Measurements from ENCODE around the gene NFIA.

NFIA gene

GRCh38 chr1:61190153-61190552 lies 107.8 kb downstream of the NFIA start:
- no peak overlapping the region for H3K4me3 ChIP-seq (ENCODE audit: low read length in 2 of 2)
- H4K8ac ChIP-seq (ENCODE audit: low read depth, low read length), result no peak overlapping the region
- H3K27me3 ChIP-seq (ENCODE audit: control insufficient read depth in 3 of 3, insufficient read depth in 3 of 3, low read depth in 1 of 3, low read length in 3 of 3), result no peaks in the 10 kb centered on the region
- H2AK5ac ChIP-seq (ENCODE audit: low read depth, low read length), result no peak overlapping the region
- no peaks in the 10 kb centered on the region for H3K79me1 ChIP-seq (ENCODE audit: low read depth, low read length)
- no peak for DNase-seq (ENCODE audit: low spot score)
- peaks cover 0 to 2% of the 10 kb centered on the region in 2 donors for H3K4me1 ChIP-seq (ENCODE audit: control insufficient read depth in 2 of 2, insufficient read depth in 1 of 2, low read depth in 1 of 2, low read length in 2 of 2)
- no peak overlapping the region for H3K4me2 ChIP-seq (ENCODE audit: insufficient read depth, low read length, poor library complexity, severe bottlenecking)
- H2BK15ac ChIP-seq (ENCODE audit: low read length), result no peak overlapping the region
- H3K9me3 ChIP-seq (replicated peaks in 1 of 2; ENCODE audit: control insufficient read depth in 2 of 2, insufficient read depth in 1 of 2, low read depth in 1 of 2, low read length in 2 of 2), result no peaks in the 10 kb centered on the region
- H4K91ac ChIP-seq (ENCODE audit: low read depth, low read length, poor library complexity), result no peak overlapping the region
- H3K14ac ChIP-seq (ENCODE audit: low read length), result no peak overlapping the region
- H3K23ac ChIP-seq (ENCODE audit: low read depth, low read length, poor library complexity), result no peak overlapping the region
- H2BK120ac ChIP-seq (ENCODE audit: low read depth, low read length), result no peak overlapping the region
- H3K4ac ChIP-seq (ENCODE audit: low read length), result no peak overlapping the region
- H2BK12ac ChIP-seq (ENCODE audit: low read length), result no peak overlapping the region
- H3K36me3 ChIP-seq (replicated peaks in 1 of 2; ENCODE audit: control insufficient read depth in 2 of 2, insufficient read depth in 2 of 2, low read length in 2 of 2), result no peaks in the 10 kb centered on the region
- no peak overlapping the region for H3K9ac ChIP-seq (ENCODE audit: low read depth, low read length, poor library complexity)
- H3K18ac ChIP-seq (ENCODE audit: low read length), result no peak overlapping the region
- no peak overlapping the region for H2AFZ ChIP-seq (ENCODE audit: low read length)
- H3K27ac ChIP-seq (replicated peaks; ENCODE audit: low read length), result no peak overlapping the region
- no peak overlapping the region for H2BK5ac ChIP-seq (ENCODE audit: low read length)
- no CpG with 5 or more reads among the region's 4 CpGs for WGBS, 2 donors (ENCODE audit: extremely low coverage in 2 of 2, insufficient read length in 2 of 2, insufficient replicate concordance in 1 of 2)

GRCh38 chr1:61190618-61191432 lies 108.5 kb downstream of the NFIA start:
- Histone ChIP-seq H4K91ac (ENCODE audit: low read depth, low read length, poor library complexity) (no peak overlapping the region), H3K27ac (replicated peaks; ENCODE audit: low read length) (no peak overlapping the region), H2BK120ac (ENCODE audit: low read depth, low read length) (no peak overlapping the region), H3K14ac (ENCODE audit: low read length) (no peak overlapping the region), H2BK15ac (ENCODE audit: low read length) (no peak overlapping the region), H3K9ac (ENCODE audit: low read depth, low read length, poor library complexity) (no peak overlapping the region), H3K18ac (ENCODE audit: low read length) (no peak overlapping the region), H3K4me1 (ENCODE audit: control insufficient read depth in 2 of 2, insufficient read depth in 1 of 2, low read depth in 1 of 2, low read length in 2 of 2) (peaks cover 0 to 2% of the 10 kb centered on the region in 2 donors), H3K79me1 (ENCODE audit: low read depth, low read length) (no peaks in the 10 kb centered on the region), H3K4me3 (ENCODE audit: low read length in 2 of 2) (no peak overlapping the region), H3K23ac (ENCODE audit: low read depth, low read length, poor library complexity) (no peak overlapping the region), H3K36me3 (replicated peaks in 1 of 2; ENCODE audit: control insufficient read depth in 2 of 2, insufficient read depth in 2 of 2, low read length in 2 of 2) (no peaks in the 10 kb centered on the region), H3K9me3 (replicated peaks in 1 of 2; ENCODE audit: control insufficient read depth in 2 of 2, insufficient read depth in 1 of 2, low read depth in 1 of 2, low read length in 2 of 2) (no peaks in the 10 kb centered on the region), H4K8ac (ENCODE audit: low read depth, low read length) (no peak overlapping the region), H3K4me2 (ENCODE audit: insufficient read depth, low read length, poor library complexity, severe bottlenecking) (no peak overlapping the region), H3K4ac (ENCODE audit: low read length) (no peak overlapping the region), H2BK12ac (ENCODE audit: low read length) (no peak overlapping the region), H2AFZ (ENCODE audit: low read length) (no peak overlapping the region), H3K27me3 (ENCODE audit: control insufficient read depth in 3 of 3, insufficient read depth in 3 of 3, low read depth in 1 of 3, low read length in 3 of 3) (no peaks in the 10 kb centered on the region), H2AK5ac (ENCODE audit: low read depth, low read length) (no peak overlapping the region), H2BK5ac (ENCODE audit: low read length) (no peak overlapping the region)
- DNase-seq (ENCODE audit: low spot score), result no peak
- WGBS, 2 donors (ENCODE audit: extremely low coverage in 2 of 2, insufficient read length in 2 of 2, insufficient replicate concordance in 1 of 2), result no CpG with 5 or more reads among the region's 5 CpGs

- Histone ChIP-seq H2AFZ (ENCODE audit: low read length) (no peak overlapping the region), H4K8ac (ENCODE audit: low read depth, low read length) (no peak overlapping the region), H3K27ac (replicated peaks; ENCODE audit: low read length) (no peak overlapping the region), H3K23ac (ENCODE audit: low read depth, low read length, poor library complexity) (no peak overlapping the region), H2BK15ac (ENCODE audit: low read length) (no peak overlapping the region), H3K4me2 (ENCODE audit: insufficient read depth, low read length, poor library complexity, severe bottlenecking) (no peak overlapping the region), H3K4me1 (ENCODE audit: control insufficient read depth in 2 of 2, insufficient read depth in 1 of 2, low read depth in 1 of 2, low read length in 2 of 2) (peaks cover 0 to 2% of the 10 kb centered on the region in 2 donors), H3K18ac (ENCODE audit: low read length) (no peak overlapping the region), H3K9ac (ENCODE audit: low read depth, low read length, poor library complexity) (no peak overlapping the region), H3K9me3 (replicated peaks in 1 of 2; ENCODE audit: control insufficient read depth in 2 of 2, insufficient read depth in 1 of 2, low read depth in 1 of 2, low read length in 2 of 2) (no peaks in the 10 kb centered on the region), H4K91ac (ENCODE audit: low read depth, low read length, poor library complexity) (no peak overlapping the region), H2BK12ac (ENCODE audit: low read length) (no peak overlapping the region), H3K14ac (ENCODE audit: low read length) (no peak overlapping the region), H3K4me3 (ENCODE audit: low read length in 2 of 2) (no peak overlapping the region), H3K27me3 (ENCODE audit: control insufficient read depth in 3 of 3, insufficient read depth in 3 of 3, low read depth in 1 of 3, low read length in 3 of 3) (no peaks in the 10 kb centered on the region), H2AK5ac (ENCODE audit: low read depth, low read length) (no peak overlapping the region), H2BK5ac (ENCODE audit: low read length) (no peak overlapping the region), H3K36me3 (replicated peaks in 1 of 2; ENCODE audit: control insufficient read depth in 2 of 2, insufficient read depth in 2 of 2, low read length in 2 of 2) (no peaks in the 10 kb centered on the region), H3K4ac (ENCODE audit: low read length) (no peak overlapping the region), H2BK120ac (ENCODE audit: low read depth, low read length) (no peak overlapping the region), H3K79me1 (ENCODE audit: low read depth, low read length) (no peaks in the 10 kb centered on the region)
- no CpG with 5 or more reads among the region's 1 CpG for WGBS, 2 donors (ENCODE audit: extremely low coverage in 2 of 2, insufficient read length in 2 of 2, insufficient replicate concordance in 1 of 2)
- DNase-seq (ENCODE audit: low spot score), result no peak
These were observed 109.0 kb downstream of the NFIA start for GRCh38 chr1:61191433-61191720.

- WGBS, 2 donors (ENCODE audit: extremely low coverage in 2 of 2, insufficient read length in 2 of 2, insufficient replicate concordance in 1 of 2), result no CpG with 5 or more reads among the region's 6 CpGs
- Histone ChIP-seq H3K14ac (ENCODE audit: low read length) (no peak overlapping the region), H3K4me3 (ENCODE audit: low read length in 2 of 2) (no peak overlapping the region), H3K79me1 (ENCODE audit: low read depth, low read length) (no peaks in the 10 kb centered on the region), H3K27ac (replicated peaks; ENCODE audit: low read length) (no peak overlapping the region), H3K4ac (ENCODE audit: low read length) (no peak overlapping the region), H3K4me2 (ENCODE audit: insufficient read depth, low read length, poor library complexity, severe bottlenecking) (no peak overlapping the region), H2BK15ac (ENCODE audit: low read length) (no peak overlapping the region), H2AK5ac (ENCODE audit: low read depth, low read length) (no peak overlapping the region), H4K8ac (ENCODE audit: low read depth, low read length) (no peak overlapping the region), H2BK5ac (ENCODE audit: low read length) (no peak overlapping the region), H3K4me1 (ENCODE audit: control insufficient read depth in 2 of 2, insufficient read depth in 1 of 2, low read depth in 1 of 2, low read length in 2 of 2) (no peaks in the 10 kb centered on the region), H3K36me3 (replicated peaks in 1 of 2; ENCODE audit: control insufficient read depth in 2 of 2, insufficient read depth in 2 of 2, low read length in 2 of 2) (no peaks in the 10 kb centered on the region), H3K18ac (ENCODE audit: low read length) (no peak overlapping the region), H2BK12ac (ENCODE audit: low read length) (no peak overlapping the region), H3K27me3 (ENCODE audit: control insufficient read depth in 3 of 3, insufficient read depth in 3 of 3, low read depth in 1 of 3, low read length in 3 of 3) (no peaks in the 10 kb centered on the region), H3K23ac (ENCODE audit: low read depth, low read length, poor library complexity) (no peak overlapping the region), H3K9me3 (replicated peaks in 1 of 2; ENCODE audit: control insufficient read depth in 2 of 2, insufficient read depth in 1 of 2, low read depth in 1 of 2, low read length in 2 of 2) (no peaks in the 10 kb centered on the region), H4K91ac (ENCODE audit: low read depth, low read length, poor library complexity) (no peak overlapping the region), H2AFZ (ENCODE audit: low read length) (no peak overlapping the region), H2BK120ac (ENCODE audit: low read depth, low read length) (no peak overlapping the region), H3K9ac (ENCODE audit: low read depth, low read length, poor library complexity) (no peak overlapping the region)
- DNase-seq (ENCODE audit: low spot score), result no peak
These were observed 110.4 kb downstream of the NFIA start for GRCh38 chr1:61192663-61193330.
